ENCODE data around the gene THSD4.
"Not testable (repeated sequence)": the region's sequence is repeated elsewhere in the genome, so short reads cannot be mapped to it uniquely, and the experiment has no call there.

THSD4 gene

GRCh38 chr15:71396536-71397125, 281.4 kb downstream of the THSD4 start:
- DNase-seq = no peak

GRCh38 chr15:71397377-71397776, 282.1 kb downstream of the THSD4 start:
- DNase-seq = no peak

GRCh38 chr15:71400294-71400693, 285.0 kb downstream of the THSD4 start:
- no peak for DNase-seq

- not testable (repeated sequence) for DNase-seq
These were observed 286.5 kb downstream of the THSD4 start for GRCh38 chr15:71401728-71402127.

GRCh38 chr15:71409541-71409940, 294.3 kb downstream of the THSD4 start:
- DNase-seq = no peak

GRCh38 chr15:71410347-71410746, 295.1 kb downstream of the THSD4 start:
- DNase-seq = no peak

GRCh38 chr15:71411538-71412482, 296.5 kb downstream of the THSD4 start:
- DNase-seq = no peak

GRCh38 chr15:71413419-71413818, 298.1 kb downstream of the THSD4 start:
- no peak for DNase-seq

GRCh38 chr15:71414853-71415252, 299.6 kb downstream of the THSD4 start:
- DNase-seq = no peak

GRCh38 chr15:71422530-71423259, 307.4 kb downstream of the THSD4 start:
- DNase-seq = no peak

GRCh38 chr15:71424765-71425164, 309.5 kb downstream of the THSD4 start:
- DNase-seq = no peak

GRCh38 chr15:71425388-71425787, 310.1 kb downstream of the THSD4 start:
- DNase-seq = no peak

GRCh38 chr15:71426792-71427191, 311.5 kb downstream of the THSD4 start:
- no peak for DNase-seq

- DNase-seq = no peak
These were observed 315.5 kb downstream of the THSD4 start for GRCh38 chr15:71430782-71431181.

- no peak for DNase-seq
These were observed 316.4 kb downstream of the THSD4 start for GRCh38 chr15:71431343-71432336.

- DNase-seq = no peak
These were observed 318.1 kb downstream of the THSD4 start for GRCh38 chr15:71433402-71433801.

- DNase-seq = no peak
These were observed 319.5 kb downstream of the THSD4 start for GRCh38 chr15:71434774-71435173.

GRCh38 chr15:71435552-71435951, 320.3 kb downstream of the THSD4 start:
- DNase-seq = no peak

GRCh38 chr15:71436854-71437253, 321.6 kb downstream of the THSD4 start:
- no peak for DNase-seq

GRCh38 chr15:71437404-71437803, 322.1 kb downstream of the THSD4 start:
- DNase-seq = no peak

- DNase-seq = no peak
These were observed 322.6 kb downstream of the THSD4 start for GRCh38 chr15:71437919-71438318.

- DNase-seq = not testable (repeated sequence)
These were observed 324.2 kb downstream of the THSD4 start for GRCh38 chr15:71439478-71439877.
